Activated naive CD4-positive, alpha-beta T cell treated with anti-CD3 and anti-CD28 coated beads, Interleukin-2, amount 10 ng/mL, durations not matched to agents 7 days and 5 days (primary cell): Measurements from ENCODE around the gene BRCA1.

ENCODE experiments used
- CTCF ChIA-PET: fragments of 350-600 bp; sonication (Branson Sonifier 250); formaldehyde crosslinking; loops from one replicate; lab custom pipeline; 2021; ENCODE audit warnings: antibody characterized with exemption; lab: Charles Lee
- DNase-seq: peaks from one replicate; pipeline ENCODE4 v3.0.0-alpha.2; 2020
- H3K27ac Mint-ChIP-seq: one replicate; pipeline ENCODE4 v1.8.0; 2021; ENCODE audit warnings: mild to moderate bottlenecking, moderate library complexity, mixed read lengths
- H3K27me3 Mint-ChIP-seq: one replicate; pipeline ENCODE4 v1.8.0; 2021; ENCODE audit warnings: mild to moderate bottlenecking, mixed read lengths
- H3K36me3 Mint-ChIP-seq: one replicate; pipeline ENCODE4 v1.8.0; 2021; ENCODE audit warnings: mixed read lengths
- H3K4me1 Mint-ChIP-seq: one replicate; pipeline ENCODE4 v1.8.0; 2021; ENCODE audit warnings: mixed read lengths
- H3K4me3 Mint-ChIP-seq: one replicate; pipeline ENCODE4 v1.8.0; 2021; ENCODE audit warnings: mild to moderate bottlenecking, moderate library complexity, mixed read lengths
- H3K9me3 Mint-ChIP-seq: one replicate; pipeline ENCODE4 v1.8.0; 2021; ENCODE audit warnings: mixed read lengths

BRCA1 gene

DNA sequence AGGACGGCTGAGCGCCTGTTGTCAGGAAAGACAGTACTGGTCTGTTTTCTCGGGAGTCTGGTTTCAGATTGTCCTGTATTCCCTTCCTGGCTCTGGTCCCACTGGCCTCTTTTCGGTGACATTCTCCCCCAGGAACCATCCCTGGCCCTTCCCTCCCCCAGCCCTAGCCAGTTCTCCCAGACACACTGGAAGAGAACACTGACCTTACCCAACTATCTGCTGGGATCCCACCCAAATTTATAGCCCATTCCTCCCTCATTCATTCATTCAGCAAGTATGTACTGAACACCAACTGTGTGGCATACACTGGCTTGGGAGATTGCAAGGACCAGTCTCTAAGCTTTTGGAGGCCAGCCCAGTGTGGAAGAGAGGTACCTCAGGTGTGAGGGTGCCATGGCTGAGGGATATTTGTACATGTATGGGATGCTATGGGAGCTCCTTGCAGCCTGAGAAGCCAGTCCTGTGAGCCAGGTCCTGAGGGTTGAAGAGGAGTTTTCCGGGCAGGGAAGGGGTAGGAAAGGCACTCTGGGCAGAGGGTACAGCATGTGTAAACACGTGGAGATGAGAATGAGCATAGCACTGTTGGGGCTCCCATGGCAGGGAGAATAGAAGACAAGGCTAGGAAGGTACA, 94.9 kb downstream of the BRCA1 start:
- CTCF ChIA-PET = no interaction called here
- no peaks in the 10 kb centered on the region for H3K36me3 Mint-ChIP-seq
- H3K27me3 Mint-ChIP-seq = peaks cover 38% of the 10 kb centered on the region
- H3K9me3 Mint-ChIP-seq = no peaks in the 10 kb centered on the region
- H3K27ac Mint-ChIP-seq = no peak overlapping the region
- H3K4me3 Mint-ChIP-seq = no peak overlapping the region
- H3K4me1 Mint-ChIP-seq = peaks cover 3% of the 10 kb centered on the region
- DNase-seq = no peak

DNA sequence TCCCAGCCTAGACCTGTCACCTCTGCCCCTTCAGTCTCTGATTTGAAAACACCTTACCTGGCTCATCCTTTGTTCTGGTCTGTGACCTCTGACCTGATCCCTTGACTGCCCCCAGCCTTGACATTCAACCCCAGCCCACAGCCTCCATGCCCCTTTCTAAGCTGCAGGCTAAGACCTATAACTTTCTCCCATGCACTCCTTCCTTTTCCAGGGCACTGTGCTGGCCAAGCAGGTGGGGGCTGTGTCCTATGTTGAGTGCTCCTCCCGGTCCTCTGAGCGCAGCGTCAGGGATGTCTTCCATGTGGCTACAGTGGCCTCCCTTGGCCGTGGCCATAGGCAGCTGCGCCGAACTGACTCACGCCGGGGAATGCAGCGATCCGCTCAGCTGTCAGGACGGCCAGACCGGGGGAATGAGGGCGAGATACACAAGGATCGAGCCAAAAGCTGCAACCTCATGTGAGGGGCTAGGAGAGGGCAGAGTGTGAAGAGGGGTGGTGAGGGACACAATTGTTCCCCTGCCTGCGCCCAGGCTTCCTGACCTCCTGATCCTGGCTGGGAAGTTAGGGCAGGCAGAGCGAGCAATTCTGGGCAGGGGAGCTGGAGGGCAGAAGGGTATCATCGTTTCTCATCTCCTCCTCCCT, 96.8 kb downstream of the BRCA1 start:
- Mint-ChIP-seq H3K27ac (peak overlapping the region; percentile 25), H3K27me3 (peaks cover 50% of the 10 kb centered on the region), H3K4me1 (peaks cover 13% of the 10 kb centered on the region), H3K9me3 (no peaks in the 10 kb centered on the region), H3K36me3 (peaks cover 2% of the 10 kb centered on the region), H3K4me3 (no peak overlapping the region)
- no peak for DNase-seq
- CTCF ChIA-PET = no interaction called here

DNA sequence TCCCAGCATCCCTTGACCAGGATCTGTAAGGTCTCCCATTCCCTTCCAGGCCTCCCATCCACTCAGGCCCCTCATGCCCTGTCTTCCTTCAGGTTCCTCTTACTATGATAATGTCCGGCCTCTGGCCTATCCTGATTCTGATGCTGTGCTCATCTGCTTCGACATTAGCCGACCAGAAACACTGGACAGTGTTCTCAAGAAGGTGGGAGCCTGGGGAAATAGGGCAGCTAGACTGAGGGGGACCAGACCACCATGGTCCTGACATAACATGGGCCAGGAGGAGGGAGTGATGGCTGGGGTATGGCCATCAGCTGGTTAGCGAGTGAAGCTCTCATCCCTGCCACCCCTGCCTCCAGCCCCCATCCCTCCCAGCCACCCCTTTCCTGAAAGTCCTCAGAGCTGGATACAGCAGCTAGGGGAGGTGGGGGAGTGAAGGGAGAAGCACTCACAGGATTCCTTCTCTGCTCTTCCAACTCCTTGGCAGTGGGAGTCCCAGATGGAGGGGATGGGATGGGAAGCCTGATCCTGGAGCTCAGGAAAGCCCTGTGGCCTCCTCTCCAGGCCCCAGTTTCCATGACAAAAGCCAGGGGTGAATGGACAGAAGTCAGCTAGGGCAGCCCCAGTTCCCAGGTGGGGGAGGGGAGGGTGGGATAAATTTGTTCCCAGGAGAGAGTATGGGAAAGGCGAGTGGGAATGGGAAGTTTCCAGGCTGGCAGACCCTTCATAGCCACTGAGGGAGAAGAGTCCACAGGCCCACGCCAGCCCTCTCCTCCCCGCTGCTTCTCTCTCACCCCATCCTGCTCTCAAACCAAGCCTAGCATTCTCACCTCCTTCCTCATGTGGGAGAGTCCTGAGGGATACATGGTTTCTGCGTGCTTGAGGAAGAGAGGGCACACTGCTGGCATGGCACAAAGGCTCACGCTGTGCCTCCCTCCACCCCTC, 97.8 kb downstream of the BRCA1 start:
- no peak overlapping the region for H3K4me3 Mint-ChIP-seq
- H3K27ac Mint-ChIP-seq = no peak overlapping the region
- H3K27me3 Mint-ChIP-seq = peaks cover 57% of the 10 kb centered on the region
- peaks cover 2% of the 10 kb centered on the region for H3K36me3 Mint-ChIP-seq
- DNase-seq = no peak
- H3K9me3 Mint-ChIP-seq = no peaks in the 10 kb centered on the region
- CTCF ChIA-PET = no interaction called here
- peaks cover 13% of the 10 kb centered on the region for H3K4me1 Mint-ChIP-seq

GRCh38 chr17:43026595-43026994, 98.6 kb downstream of the BRCA1 start:
- no peak overlapping the region for H3K27ac Mint-ChIP-seq
- peak overlapping the region; percentile 31 for H3K4me3 Mint-ChIP-seq
- peaks cover 2% of the 10 kb centered on the region for H3K36me3 Mint-ChIP-seq
- peaks cover 65% of the 10 kb centered on the region for H3K27me3 Mint-ChIP-seq
- DNase-seq = no peak
- CTCF ChIA-PET = no interaction called here
- no peaks in the 10 kb centered on the region for H3K9me3 Mint-ChIP-seq
- H3K4me1 Mint-ChIP-seq = peaks cover 16% of the 10 kb centered on the region

DNA sequence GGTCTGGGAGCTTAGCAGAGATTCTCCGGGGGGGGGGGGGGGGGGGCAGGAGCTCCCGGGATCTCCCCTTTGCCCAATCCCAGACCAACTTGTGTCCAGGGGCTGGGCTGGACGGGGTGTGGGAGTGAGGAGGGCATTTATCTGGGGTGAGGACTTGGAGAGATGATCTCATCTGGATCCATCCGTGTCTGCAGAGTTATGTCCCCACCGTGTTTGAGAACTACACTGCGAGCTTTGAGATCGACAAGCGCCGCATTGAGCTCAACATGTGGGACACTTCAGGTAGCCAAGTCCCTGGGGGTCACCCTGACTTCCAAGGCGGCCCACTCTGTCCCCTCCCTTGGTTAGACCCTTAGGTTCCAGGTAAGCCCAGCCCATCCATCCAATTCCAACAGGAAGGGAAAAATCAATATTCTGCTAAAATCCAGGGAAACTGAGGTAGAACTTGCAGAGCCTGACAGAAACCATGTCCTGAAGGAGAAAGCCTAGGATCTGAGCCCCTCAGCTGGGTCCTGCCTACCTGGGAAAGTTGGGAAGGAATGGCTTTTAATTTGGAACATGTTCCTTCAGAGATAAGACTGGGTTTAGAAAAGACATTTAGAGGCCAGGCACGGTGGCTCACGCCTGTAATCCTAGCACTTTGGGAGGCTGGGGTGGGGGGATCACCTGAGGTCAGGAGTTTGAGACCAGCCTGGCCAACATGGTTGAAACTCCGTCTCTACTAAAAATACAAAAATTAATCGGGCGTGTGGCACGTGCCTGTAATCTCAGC, 99.2 kb downstream of the BRCA1 start:
- H3K36me3 Mint-ChIP-seq = peaks cover 2% of the 10 kb centered on the region
- DNase-seq = no peak
- no peak overlapping the region for H3K27ac Mint-ChIP-seq
- peaks cover 71% of the 10 kb centered on the region for H3K27me3 Mint-ChIP-seq
- CTCF ChIA-PET = no interaction called here
- H3K9me3 Mint-ChIP-seq = no peaks in the 10 kb centered on the region
- H3K4me3 Mint-ChIP-seq = peak overlapping the region; percentile 31
- H3K4me1 Mint-ChIP-seq = peaks cover 21% of the 10 kb centered on the region

- H3K4me1 Mint-ChIP-seq = peaks cover 26% of the 10 kb centered on the region
- H3K9me3 Mint-ChIP-seq = no peaks in the 10 kb centered on the region
- no peak overlapping the region for H3K27ac Mint-ChIP-seq
- no peak for DNase-seq
- peak overlapping the region; percentile 61 for H3K4me3 Mint-ChIP-seq
- H3K27me3 Mint-ChIP-seq = peaks cover 70% of the 10 kb centered on the region
- H3K36me3 Mint-ChIP-seq = peaks cover 2% of the 10 kb centered on the region
- CTCF ChIA-PET = no interaction called here
Observed at GRCh38 chr17:43025290-43025657, 99.9 kb downstream of the BRCA1 start.

DNA sequence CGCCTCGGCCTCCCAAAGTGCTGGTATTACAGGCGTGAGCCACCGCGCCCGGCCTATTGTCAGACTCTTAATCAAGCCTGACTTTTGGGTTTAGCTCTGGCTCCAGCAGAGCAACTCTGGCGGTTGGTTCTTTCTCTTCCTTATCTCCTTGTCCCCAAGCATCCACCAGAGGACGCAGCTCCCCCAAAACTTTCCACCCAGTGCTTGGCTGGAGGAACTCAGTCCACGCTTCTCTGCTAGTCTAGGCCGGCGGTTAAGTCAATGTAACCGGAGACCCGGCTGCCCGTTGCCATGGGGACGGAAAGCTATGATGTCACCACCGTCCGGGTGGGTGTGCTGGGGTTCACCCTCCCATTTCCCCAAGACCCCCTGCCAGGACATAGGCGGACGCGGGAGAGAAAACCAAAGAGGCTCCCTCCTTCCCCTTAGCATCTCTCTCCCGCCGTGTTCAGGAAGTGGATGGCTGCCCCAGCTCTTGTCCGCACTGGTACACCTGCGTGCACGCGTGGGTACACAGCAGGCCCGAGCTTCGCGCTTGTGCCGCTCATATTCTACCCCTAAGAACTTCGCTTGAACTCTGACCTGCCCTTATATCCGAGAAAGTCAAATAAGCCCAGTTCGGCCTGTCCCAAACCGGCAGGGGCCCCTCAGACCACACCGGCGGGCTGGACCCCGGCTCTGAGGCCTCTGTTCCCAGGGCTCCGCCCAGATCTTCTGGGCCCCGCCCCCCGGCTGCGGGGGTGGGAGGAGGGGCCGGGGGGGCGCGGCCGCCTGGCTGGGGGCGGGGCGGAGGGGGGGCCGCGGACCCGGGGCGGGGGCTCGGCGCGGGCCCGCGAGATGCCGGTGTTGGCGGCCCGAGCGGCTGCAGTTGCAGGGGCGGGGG, 100.5 kb downstream of the BRCA1 start, which contains the start of gene RND2:
Gene RND2, plus strand, starts transcription at position 825 of the 883 bp plus-strand sequence. CDS start 117 bp downstream, outside the sequence.
- CTCF ChIA-PET = interaction anchor here (1.0 to 1.4 kb wide), 4 partner anchors 14 to 26 kb away, joined by 3 to 5 read pairs (median 3); partner anchors contain the start of genes IFI35 and RPL27
- Mint-ChIP-seq H3K4me3 (peak within 1 kb of the TSS; percentile 78), H3K27me3 (peaks cover 72% of the 10 kb centered on the region), H3K9me3 (no peaks in the 10 kb centered on the region), H3K4me1 (peaks cover 32% of the 10 kb centered on the region), H3K36me3 (peaks cover 2% of the 10 kb centered on the region), H3K27ac (no peak within 1 kb of the TSS)
- DNase-seq = peak; percentile 83

GRCh38 chr17:43021741-43022512, 103.2 kb downstream of the BRCA1 start, which contains the start of gene VAT1:
Gene VAT1 (minus strand): TSS chr17:43022385. CDS start chr17:43022322, 63 bp downstream.
- peaks cover 2% of the 10 kb centered on the region for H3K36me3 Mint-ChIP-seq
- CTCF ChIA-PET = no interaction called here
- no peak within 1 kb of the TSS for H3K27ac Mint-ChIP-seq
- peaks cover 58% of the 10 kb centered on the region for H3K27me3 Mint-ChIP-seq
- no peaks in the 10 kb centered on the region for H3K9me3 Mint-ChIP-seq
- DNase-seq = peak; percentile 78
- peaks cover 43% of the 10 kb centered on the region for H3K4me1 Mint-ChIP-seq
- peak within 1 kb of the TSS; percentile 84 for H3K4me3 Mint-ChIP-seq

- peak overlapping the region; percentile 84 for H3K4me3 Mint-ChIP-seq
- H3K27ac Mint-ChIP-seq = no peak overlapping the region
- H3K4me1 Mint-ChIP-seq = peaks cover 43% of the 10 kb centered on the region
- H3K27me3 Mint-ChIP-seq = peaks cover 50% of the 10 kb centered on the region
- H3K9me3 Mint-ChIP-seq = no peaks in the 10 kb centered on the region
- CTCF ChIA-PET = no interaction called here
- DNase-seq = peak; percentile 41
- peaks cover 2% of the 10 kb centered on the region for H3K36me3 Mint-ChIP-seq
Observed at GRCh38 chr17:43020789-43021740, 104.1 kb downstream of the BRCA1 start.

GRCh38 chr17:43020030-43020621, 105.0 kb downstream of the BRCA1 start:
- Mint-ChIP-seq H3K27me3 (peaks cover 40% of the 10 kb centered on the region), H3K4me3 (peak overlapping the region; percentile 68), H3K36me3 (peaks cover 6% of the 10 kb centered on the region), H3K4me1 (peaks cover 39% of the 10 kb centered on the region), H3K27ac (no peak overlapping the region), H3K9me3 (no peaks in the 10 kb centered on the region)
- CTCF ChIA-PET = no interaction called here
- DNase-seq = no peak

- H3K4me1 Mint-ChIP-seq = peaks cover 34% of the 10 kb centered on the region
- H3K9me3 Mint-ChIP-seq = no peaks in the 10 kb centered on the region
- peaks cover 7% of the 10 kb centered on the region for H3K36me3 Mint-ChIP-seq
- no peak for DNase-seq
- CTCF ChIA-PET = interaction anchor here (0.7 to 1.0 kb wide), 2 partner anchors 21 to 290 kb away, joined by 3 read pairs; partner anchors contain the start of gene RPL27
- H3K4me3 Mint-ChIP-seq = peak overlapping the region; percentile 34
- H3K27me3 Mint-ChIP-seq = peaks cover 33% of the 10 kb centered on the region
- H3K27ac Mint-ChIP-seq = no peak overlapping the region
Observed at GRCh38 chr17:43019418-43019817, 105.7 kb downstream of the BRCA1 start.
